GM12878 (cell line): ENCODE measurements around the gene KRAS. TPM values are rescaled to one million over a fixed set of nuclear protein-coding genes. Genes with fewer than 3 reads are reported as not detected.

ENCODE experiments used
- ATAC-seq: fragments of 200-7000 bp; cut with Tn5 transposase; 3 replicates; pipeline ENCODE4 v1.9.1; 2020; ENCODE audit warnings: mild to moderate bottlenecking, moderate library complexity
- BruUV-seq: library from RNA; stranded (reverse); fragments of 400-500 nt; replicated peaks from 2 replicates; lab custom pipeline; 2021; lab: Mats Ljungman, UMichigan
- CTCF ChIA-PET: fragments of 300-600 bp; sonication (Branson Sonifier 250); formaldehyde crosslinking; extraction: SDS; loops from one replicate; lab custom pipeline; 2021; ENCODE audit warnings: inconsistent platforms; lab: Yijun Ruan, JAX
- POLR2A ChIA-PET: fragments of 350-600 bp; formaldehyde crosslinking; extraction: SDS; loops from one replicate; lab custom pipeline; 2021; ENCODE audit warnings: inconsistent platforms; lab: Charles Lee
- RAD21 ChIA-PET: fragments of 300-600 bp; sonication (Branson Sonifier 250); formaldehyde crosslinking; loops from one replicate; lab custom pipeline; 2023; ENCODE audit warnings: antibody characterized with exemption; ENCODE audit not compliant: unreplicated experiment; lab: Charles Lee
- SMC1A ChIA-PET: fragments of 300-600 bp; sonication (Branson Sonifier 250); formaldehyde crosslinking; loops from one replicate; lab custom pipeline; 2023; ENCODE audit not compliant: unreplicated experiment, uncharacterized antibody; lab: Charles Lee
- DNase-seq: peaks from one replicate; pipeline ENCODE4 v3.0.0-alpha.2; 2011; ENCODE audit warnings: low read depth, low spot score
- FAIRE-seq: peaks from 3 replicates; lab custom pipeline; 2011; peaks lifted over from hg19 to GRCh38; lab: Jason Lieb, UNC
- H2AFZ ChIP-seq: 2 replicates; pipeline ENCODE4 v1.6.0; 2011; ENCODE audit warnings: low read depth, low read length, control low read depth; ENCODE audit not compliant: control insufficient read depth
- H3K27ac ChIP-seq: 2 replicates; pipeline ENCODE4 v1.5.1; 2011; ENCODE audit warnings: control low read depth; ENCODE audit not compliant: control insufficient read depth, insufficient read depth
- H3K27me3 ChIP-seq, 2 experiments: replicated peaks in 1 of 2; 2 replicates each; pipeline versions ENCODE4 v1.6.0 to v1.6.1; 2011; ENCODE audit warnings: low read length in 1 of 2; ENCODE audit not compliant: control insufficient read depth in 2 of 2, insufficient read depth in 2 of 2
- H3K36me3 ChIP-seq, 2 experiments: 2 replicates each; pipeline ENCODE4 v1.5.1; 2011; ENCODE audit warnings: low read length in 1 of 2; ENCODE audit not compliant: control insufficient read depth in 2 of 2, insufficient read depth in 2 of 2
- H3K4me1 ChIP-seq: 2 replicates; pipeline ENCODE4 v1.6.1; 2011; ENCODE audit warnings: mild to moderate bottlenecking, low read length, moderate library complexity, mixed read lengths; ENCODE audit not compliant: control insufficient read depth, insufficient read depth
- H3K4me2 ChIP-seq: 2 replicates; pipeline ENCODE4 v1.6.0; 2011; ENCODE audit warnings: control low read depth; ENCODE audit not compliant: control insufficient read depth, insufficient read depth
- H3K4me3 ChIP-seq: fragments of 200-600 bp; sonication (generic); 2 replicates; pipeline ENCODE4 v1.5.1; 2016
- H3K79me2 ChIP-seq: 2 replicates; pipeline ENCODE4 v1.6.0; 2011; ENCODE audit warnings: low read length; ENCODE audit not compliant: control insufficient read depth, insufficient read depth
- H3K9ac ChIP-seq: 2 replicates; pipeline ENCODE4 v1.8.0; 2011; ENCODE audit warnings: low read length, control low read depth, mixed read lengths; ENCODE audit not compliant: control insufficient read depth, insufficient read depth
- H3K9me3 ChIP-seq: replicated peaks from 3 replicates; pipeline ENCODE4 v1.5.1; 2011; ENCODE audit warnings: mild to moderate bottlenecking, low read length; ENCODE audit not compliant: control insufficient read depth, insufficient read depth
- H4K20me1 ChIP-seq: 2 replicates; pipeline ENCODE4 v1.6.0; 2011; ENCODE audit not compliant: control insufficient read depth, insufficient read depth
- BACH1 ChIP-seq: fragments of 450-650 bp; IDR thresholded peaks from 2 replicates; pipeline ENCODE4 v1.6.1; 2017; ENCODE audit warnings: mild to moderate bottlenecking, borderline replicate concordance
- BCL11A ChIP-seq: IDR thresholded peaks from 2 replicates; pipeline ENCODE4 v1.6.1; 2011; ENCODE audit warnings: low read depth, low read length
- CBX5 ChIP-seq: sonication (generic); IDR thresholded peaks from 2 replicates; pipeline ENCODE4 v1.6.1; 2016; ENCODE audit warnings: low read depth, moderate library complexity, mild to moderate bottlenecking, inconsistent platforms
- CEBPB ChIP-seq, 2 experiments: fragments of 150-350 bp in 1 of 2; IDR thresholded peaks; 2 replicates each; pipeline ENCODE4 v1.6.1; 2012 to 2014; ENCODE audit warnings: low read depth in 2 of 2, low read length in 2 of 2, borderline replicate concordance in 1 of 2, inconsistent platforms in 1 of 2
- CHD1 ChIP-seq: IDR thresholded peaks from 2 replicates; pipeline ENCODE4 v1.6.1; 2012; ENCODE audit warnings: low read depth, low read length, improper control_type of control experiment
- CREB1 ChIP-seq: IDR thresholded peaks from 2 replicates; pipeline ENCODE4 v1.6.1; 2012; ENCODE audit warnings: low read depth, mild to moderate bottlenecking, inconsistent platforms
- RAD21 ChIP-seq: IDR thresholded peaks from 2 replicates; pipeline ENCODE4 v1.6.1; 2011; ENCODE audit warnings: mild to moderate bottlenecking, low read depth, low read length, moderate library complexity; ENCODE audit not compliant: insufficient read depth
- SREBF2 ChIP-seq: IDR thresholded peaks from 2 replicates; pipeline ENCODE4 v1.6.1; 2012; ENCODE audit warnings: mild to moderate bottlenecking, low read length
- TARDBP ChIP-seq: IDR thresholded peaks from 2 replicates; pipeline ENCODE4 v1.6.1; 2016; ENCODE audit warnings: borderline replicate concordance
- TCF7 ChIP-seq: IDR thresholded peaks from 2 replicates; pipeline ENCODE4 v1.6.1; 2014; ENCODE audit warnings: antibody characterized with exemption, borderline replicate concordance
- WRNIP1 ChIP-seq: IDR thresholded peaks from 2 replicates; pipeline ENCODE4 v1.6.1; 2011; ENCODE audit warnings: low read depth, low read length, improper control_type of control experiment, borderline replicate concordance
- YY1 ChIP-seq: IDR thresholded peaks from 2 replicates; pipeline ENCODE4 v1.6.1; 2011; ENCODE audit warnings: low read depth, mild to moderate bottlenecking, low read length
- ZNF384 ChIP-seq: IDR thresholded peaks from 2 replicates; pipeline ENCODE4 v1.6.1; 2012; ENCODE audit warnings: low read depth, mild to moderate bottlenecking, low read length, improper control_type of control experiment, borderline replicate concordance
- ZNF622 ChIP-seq: fragments of 450-650 bp; IDR thresholded peaks from 2 replicates; pipeline ENCODE4 v1.6.1; 2017; ENCODE audit warnings: mild to moderate bottlenecking, inconsistent platforms
- WGBS: methylation state at CpG from one replicate; pipeline ENCODE4 v1.1.6; 2016; ENCODE audit warnings: low lambda C conversion rate; ENCODE audit not compliant: insufficient replicate concordance, insufficient coverage; ENCODE audit errors: missing lambda C conversion rate; 5-methylcytosine and 5-hydroxymethylcytosine counted together
- in situ Hi-C: fragments of 300-500 bp; cut with MboI; formaldehyde crosslinking; loops from 9 replicates; pipeline ENCODE4 v1.14.3; 2018; ENCODE audit warnings: mixed read lengths
- intact Hi-C: fragments of 100-400 bp; cut with micrococcal nuclease; formaldehyde crosslinking; loops from one replicate; pipeline ENCODE4 v1.14.2; 2022; ENCODE audit not compliant: unreplicated experiment
- polyA plus RNA-seq, 11 experiments: library from polyadenylated mRNA; depleted of rRNA in 4 of 11; unstranded in 6 of 11; stranded (reverse) in 5 of 11; fragments of >200 nt; fragmentation: Nextera tagmentation in 4 of 11; fragmentation: Illumina TruSeq in 1 of 11; extraction: Ambion mirVana in 4 of 11; extraction: Trizol in 1 of 11; gene quantifications; 1 replicate in 1 of 11; 2 replicates in 10 of 11; pipeline versions ENCODE4 v1.2.1 to v1.2.3, GENCODE V29; 2011 to 2016; ENCODE audit warnings: inconsistent platforms in 2 of 11, missing spikeins in 2 of 11, low read depth in 1 of 11
- total RNA-seq, 4 experiments: library from RNA; depleted of rRNA in 3 of 4; stranded (reverse); fragments of >200 nt in 3 of 4; fragmentation: Illumina TruSeq in 1 of 4; extraction: Trizol in 1 of 4; gene quantifications; 2 replicates each; pipeline versions ENCODE4 v1.2.1 to v1.2.3, GENCODE V29; 2013 to 2021
- TF ChIP-seq, protein P1 (sequence below): fragments of 450-650 bp; IDR thresholded peaks from 2 replicates; pipeline ENCODE4 v1.6.1; 2016; ENCODE audit warnings: mild to moderate bottlenecking
- TF ChIP-seq, protein P2 (sequence below): IDR thresholded peaks from 2 replicates; pipeline ENCODE4 v1.6.1; 2012; ENCODE audit warnings: low read length, inconsistent platforms
- TF ChIP-seq, protein P3 (sequence below): IDR thresholded peaks from 2 replicates; pipeline ENCODE4 v1.6.1; 2011; ENCODE audit warnings: mild to moderate bottlenecking, low read depth, low read length, moderate library complexity; ENCODE audit not compliant: insufficient replicate concordance

Gene KRAS
- total and polyA plus RNA-seq, 10 of the 15 experiments (the other 5 are each of a cell fraction or from before 2014, with no cell fraction given), result 3.1 to 23.8 (median 8.0) TPM

DNA sequence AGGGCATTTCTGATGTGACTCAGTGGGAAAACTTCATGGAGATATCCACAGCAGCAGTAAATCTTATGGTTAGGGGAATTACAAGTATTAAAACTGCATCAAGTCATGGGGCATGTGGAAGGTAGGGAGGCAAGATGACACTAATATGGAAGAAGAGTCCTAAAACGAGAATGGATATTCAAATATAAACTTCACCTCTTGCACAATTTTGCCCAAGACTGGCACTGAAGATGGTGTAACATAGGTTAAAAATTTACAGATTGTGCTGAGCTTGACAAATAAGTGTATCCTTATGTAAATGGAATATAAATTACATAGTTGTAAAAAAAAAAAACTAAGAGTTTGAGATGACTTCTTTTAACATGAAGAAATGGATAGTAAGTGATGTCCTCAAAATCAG, 42.9 kb downstream of the KRAS start:
- CTCF ChIA-PET, result interaction anchor here (1.1 to 1.2 kb wide), 2 partner anchors 187 to 216 kb away, joined by 3 read pairs; no protein-coding TSS in a partner anchor
- no peaks in the 10 kb centered on the region for H4K20me1 ChIP-seq

DNA sequence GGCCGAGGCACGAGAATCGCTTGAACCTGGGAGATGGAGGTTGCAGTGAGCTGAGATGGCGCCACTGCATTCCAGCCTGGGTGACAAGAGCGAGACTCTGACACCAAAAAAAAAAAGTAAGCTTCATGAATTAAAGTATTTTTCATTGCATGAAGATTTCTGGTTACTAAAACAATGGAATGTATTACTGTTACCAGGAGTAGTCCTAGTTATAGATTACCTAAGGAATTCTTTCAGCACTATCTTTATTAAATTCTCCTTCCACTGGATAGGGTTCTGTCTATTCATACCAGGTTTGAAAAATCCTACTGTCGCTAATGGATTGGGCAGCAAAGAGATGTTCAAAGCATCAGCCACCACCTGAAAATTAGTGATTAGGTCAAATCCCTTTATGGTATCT, 43.3 kb downstream of the KRAS start:
- Histone ChIP-seq H3K4me1 (no peaks in the 10 kb centered on the region), H3K9ac (no peak overlapping the region), H3K9me3 (no peaks in the 10 kb centered on the region), H4K20me1 (no peaks in the 10 kb centered on the region), H3K27ac (no peak overlapping the region), H3K4me2 (no peak overlapping the region), H3K36me3 (peaks cover 0 to 3% of the 10 kb centered on the region in 2 experiments; a peak in 1 of 4 replicates), H3K27me3 (no peaks in the 10 kb centered on the region), H3K4me3 (no peak overlapping the region), H3K79me2 (no peaks in the 10 kb centered on the region), H2AFZ (no peak overlapping the region)
- intact Hi-C loops, result no loop called here
- ChIA-PET SMC1A (interaction anchor here (0.6 to 1.7 kb wide), 2 partner anchors 10 to 198 kb away, joined by 3 to 4 read pairs; no protein-coding TSS in a partner anchor), CTCF (no interaction called here), RAD21 (no interaction called here), POLR2A (interaction anchor here (0.6 kb wide), 1 partner anchor 1297 kb away, joined by 3 read pairs; no protein-coding TSS in a partner anchor)
- DNase-seq, result no peak
- WGBS, result 96% methylated on average over 6 of the region's 6 CpGs
- no peak for ATAC-seq
- no peak for FAIRE-seq
- BruUV-seq, result no TSS peak
- in situ Hi-C loops, result no loop called here
- TF ChIP-seq ZNF384, result no peak
- no peak for TF ChIP-seq TCF7
- TF ChIP-seq CREB1, result no peak
- no peak for TF ChIP-seq CHD1
- TF ChIP-seq CBX5, result no peak
- no peak for TF ChIP-seq CEBPB (IDR thresholded peaks at IDR 0.05; ENCODE audit: borderline replicate concordance in 1 of 2, low read depth in 2 of 2, low read length in 2 of 2)
- TF ChIP-seq YY1, result no peak
- no peak for TF ChIP-seq ZNF622
- TF ChIP-seq SREBF2, result no peak
- TF ChIP-seq, protein P1, sequence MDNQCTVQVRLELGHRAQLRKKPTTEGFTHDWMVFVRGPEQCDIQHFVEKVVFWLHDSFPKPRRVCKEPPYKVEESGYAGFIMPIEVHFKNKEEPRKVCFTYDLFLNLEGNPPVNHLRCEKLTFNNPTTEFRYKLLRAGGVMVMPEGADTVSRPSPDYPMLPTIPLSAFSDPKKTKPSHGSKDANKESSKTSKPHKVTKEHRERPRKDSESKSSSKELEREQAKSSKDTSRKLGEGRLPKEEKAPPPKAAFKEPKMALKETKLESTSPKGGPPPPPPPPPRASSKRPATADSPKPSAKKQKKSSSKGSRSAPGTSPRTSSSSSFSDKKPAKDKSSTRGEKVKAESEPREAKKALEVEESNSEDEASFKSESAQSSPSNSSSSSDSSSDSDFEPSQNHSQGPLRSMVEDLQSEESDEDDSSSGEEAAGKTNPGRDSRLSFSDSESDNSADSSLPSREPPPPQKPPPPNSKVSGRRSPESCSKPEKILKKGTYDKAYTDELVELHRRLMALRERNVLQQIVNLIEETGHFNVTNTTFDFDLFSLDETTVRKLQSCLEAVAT, result no peak
- TF ChIP-seq, protein P2, sequence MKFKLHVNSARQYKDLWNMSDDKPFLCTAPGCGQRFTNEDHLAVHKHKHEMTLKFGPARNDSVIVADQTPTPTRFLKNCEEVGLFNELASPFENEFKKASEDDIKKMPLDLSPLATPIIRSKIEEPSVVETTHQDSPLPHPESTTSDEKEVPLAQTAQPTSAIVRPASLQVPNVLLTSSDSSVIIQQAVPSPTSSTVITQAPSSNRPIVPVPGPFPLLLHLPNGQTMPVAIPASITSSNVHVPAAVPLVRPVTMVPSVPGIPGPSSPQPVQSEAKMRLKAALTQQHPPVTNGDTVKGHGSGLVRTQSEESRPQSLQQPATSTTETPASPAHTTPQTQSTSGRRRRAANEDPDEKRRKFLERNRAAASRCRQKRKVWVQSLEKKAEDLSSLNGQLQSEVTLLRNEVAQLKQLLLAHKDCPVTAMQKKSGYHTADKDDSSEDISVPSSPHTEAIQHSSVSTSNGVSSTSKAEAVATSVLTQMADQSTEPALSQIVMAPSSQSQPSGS, result no peak

More for the DNA sequence above, 42.9 kb downstream of the KRAS start:
- Histone ChIP-seq H3K4me2 (no peak overlapping the region), H3K79me2 (no peaks in the 10 kb centered on the region), H3K27ac (no peak overlapping the region), H2AFZ (no peak overlapping the region), H3K9me3 (no peaks in the 10 kb centered on the region), H3K36me3 (peaks cover 0 to 3% of the 10 kb centered on the region in 2 experiments; a peak in 1 of 4 replicates), H3K4me1 (no peaks in the 10 kb centered on the region)
- DNase-seq (no peak), ATAC-seq (no peak)
- in situ Hi-C loops, result no loop called here
- ChIA-PET SMC1A (interaction anchor here (1.1 to 1.7 kb wide), 2 partner anchors 10 to 53 kb away, joined by 4 read pairs; no protein-coding TSS in a partner anchor), RAD21 (no interaction called here)
- intact Hi-C loops, result no loop called here
- TF ChIP-seq RAD21 (no peak), BACH1 (no peak), WRNIP1 (no peak), TARDBP (no peak), BCL11A (no peak)
- TF ChIP-seq, protein P3, sequence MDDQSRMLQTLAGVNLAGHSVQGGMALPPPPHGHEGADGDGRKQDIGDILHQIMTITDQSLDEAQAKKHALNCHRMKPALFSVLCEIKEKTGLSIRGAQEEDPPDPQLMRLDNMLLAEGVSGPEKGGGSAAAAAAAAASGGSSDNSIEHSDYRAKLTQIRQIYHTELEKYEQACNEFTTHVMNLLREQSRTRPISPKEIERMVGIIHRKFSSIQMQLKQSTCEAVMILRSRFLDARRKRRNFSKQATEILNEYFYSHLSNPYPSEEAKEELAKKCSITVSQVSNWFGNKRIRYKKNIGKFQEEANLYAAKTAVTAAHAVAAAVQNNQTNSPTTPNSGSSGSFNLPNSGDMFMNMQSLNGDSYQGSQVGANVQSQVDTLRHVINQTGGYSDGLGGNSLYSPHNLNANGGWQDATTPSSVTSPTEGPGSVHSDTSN, result no peak
- TF ChIP-seq, all 136 proteins: peak for 0
- Histone ChIP-seq H3K9ac (no peak overlapping the region), H3K27me3 (no peaks in the 10 kb centered on the region), H3K4me3 (no peak overlapping the region)
- POLR2A ChIA-PET, result no interaction called here
- no peak for FAIRE-seq
- BruUV-seq, result TSS peak; percentile 31
- WGBS, result 100% methylated on average over 1 of the region's 1 CpG
